HG02571 (cell line): Measurements from ENCODE around the gene GKN2.

Source experiments
- ATAC-seq: cut with Tn5 transposase; IDR thresholded peaks from one replicate; pipeline ENCODE4 v1.9.1; 2021; ENCODE audit warnings: mild to moderate bottlenecking, moderate library complexity; ENCODE audit not compliant: unreplicated experiment

The GKN2 gene, protein sequence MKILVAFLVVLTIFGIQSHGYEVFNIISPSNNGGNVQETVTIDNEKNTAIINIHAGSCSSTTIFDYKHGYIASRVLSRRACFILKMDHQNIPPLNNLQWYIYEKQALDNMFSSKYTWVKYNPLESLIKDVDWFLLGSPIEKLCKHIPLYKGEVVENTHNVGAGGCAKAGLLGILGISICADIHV

DNA sequence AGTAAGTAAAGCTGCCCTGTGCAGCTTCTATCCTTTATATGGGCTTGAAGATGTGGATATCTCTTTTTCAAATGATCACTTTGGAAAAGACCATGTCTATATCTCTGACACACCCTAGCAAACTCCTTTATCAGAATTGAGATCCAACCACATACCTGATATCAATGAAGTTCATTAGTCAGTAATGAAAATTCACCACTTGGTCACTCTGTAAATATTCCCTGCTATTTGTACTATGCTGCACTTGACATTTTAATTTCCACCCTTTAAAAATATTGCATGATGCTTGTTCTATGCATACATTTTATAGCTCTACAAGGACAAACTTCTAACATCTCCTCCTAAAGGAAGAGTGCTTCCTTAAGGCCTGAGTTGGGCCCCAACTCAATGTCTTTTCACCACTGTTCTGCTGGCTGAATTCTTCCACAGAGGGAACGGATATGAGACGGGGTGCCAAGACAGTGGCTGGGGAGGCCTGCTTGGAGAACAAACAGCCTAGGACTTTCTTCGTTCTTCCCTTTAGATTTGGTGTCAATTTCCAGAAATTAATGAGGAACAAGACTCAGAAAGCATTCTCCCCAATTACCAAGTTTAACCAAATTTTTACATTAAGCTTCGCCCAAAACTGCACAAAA, at the start of gene GKN2:
Gene GKN2, minus strand, starts transcription at position 7 of the 635 bp plus-strand sequence. CDS start 32 bp downstream, outside the sequence.
- ATAC-seq = no peak

DNA sequence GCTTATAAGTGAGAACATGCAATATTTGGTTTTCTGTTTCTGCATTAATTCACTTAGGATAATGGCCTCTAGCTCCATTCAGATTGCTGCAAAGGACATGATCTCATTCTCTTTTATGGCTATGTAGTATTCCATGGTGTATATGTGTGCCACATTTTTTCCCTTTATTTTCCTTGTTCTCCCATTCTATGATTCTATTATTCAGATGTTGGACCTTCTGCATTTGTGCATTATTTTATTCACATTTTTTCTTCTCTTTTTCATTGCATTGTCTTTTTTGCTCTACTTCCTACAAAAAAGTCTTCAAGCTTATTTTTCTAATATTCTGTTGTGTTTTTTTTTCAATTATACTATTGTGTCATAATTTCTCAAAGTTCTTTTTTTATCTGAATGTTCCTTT, 49.2 kb upstream of the GKN2 start:
- ATAC-seq = no peak

DNA sequence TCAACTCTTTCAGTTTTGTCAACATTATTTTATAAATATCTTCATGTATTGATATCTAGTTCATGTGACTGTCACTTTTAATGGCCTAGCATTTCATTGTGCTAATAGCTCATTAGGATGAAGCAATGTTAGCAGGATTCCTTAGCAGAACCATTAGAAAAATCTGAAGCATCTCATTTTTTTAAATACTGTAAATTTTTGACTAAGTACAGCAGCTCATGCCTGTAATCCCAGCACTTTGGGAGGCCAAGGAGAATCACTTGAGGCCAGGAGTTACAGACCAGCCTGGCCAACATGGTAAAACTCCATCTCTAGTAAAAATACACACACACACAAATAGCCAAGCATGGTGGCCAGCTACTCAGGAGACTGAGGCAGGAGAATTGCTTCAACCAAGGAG, 44.7 kb upstream of the GKN2 start:
- no peak for ATAC-seq

DNA sequence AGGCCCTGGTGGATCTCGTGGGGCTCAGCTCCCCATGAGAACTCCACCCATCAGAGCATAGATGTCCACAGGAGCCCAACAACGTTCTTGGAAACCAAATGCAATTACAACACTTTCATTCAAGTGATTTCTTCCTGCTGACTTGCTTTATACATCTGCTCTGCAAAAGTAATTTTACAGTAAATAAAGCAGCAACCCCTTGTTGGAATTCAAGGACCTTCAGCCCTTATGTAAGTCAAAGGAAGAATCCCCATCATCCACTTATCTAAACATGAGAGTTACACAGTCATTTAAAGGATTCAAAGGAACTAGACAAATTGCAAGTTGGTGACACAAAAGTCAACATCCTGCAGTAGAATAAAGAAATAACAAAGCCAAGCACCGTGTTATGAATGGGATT, 43.2 kb upstream of the GKN2 start:
- ATAC-seq = no peak

DNA sequence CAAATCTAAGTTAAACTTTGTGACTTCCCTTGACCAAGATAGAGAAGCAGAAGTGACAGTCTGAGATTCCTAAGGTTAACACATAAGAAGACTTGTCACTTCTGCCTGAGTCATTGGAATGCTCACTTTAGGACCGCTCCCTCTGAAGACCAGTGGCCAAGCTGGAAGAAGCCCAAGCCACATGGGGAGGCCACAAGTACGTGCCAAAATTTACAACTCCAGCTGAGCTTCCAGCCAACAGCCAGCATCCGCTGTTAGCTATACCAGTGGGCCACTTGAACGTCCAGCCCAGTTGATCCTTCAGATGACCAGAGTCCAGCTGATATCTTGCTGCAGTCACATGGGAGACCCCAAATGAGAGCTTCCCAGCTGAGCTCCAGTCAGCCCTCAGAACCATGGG, 42.2 kb upstream of the GKN2 start:
- ATAC-seq = no peak

DNA sequence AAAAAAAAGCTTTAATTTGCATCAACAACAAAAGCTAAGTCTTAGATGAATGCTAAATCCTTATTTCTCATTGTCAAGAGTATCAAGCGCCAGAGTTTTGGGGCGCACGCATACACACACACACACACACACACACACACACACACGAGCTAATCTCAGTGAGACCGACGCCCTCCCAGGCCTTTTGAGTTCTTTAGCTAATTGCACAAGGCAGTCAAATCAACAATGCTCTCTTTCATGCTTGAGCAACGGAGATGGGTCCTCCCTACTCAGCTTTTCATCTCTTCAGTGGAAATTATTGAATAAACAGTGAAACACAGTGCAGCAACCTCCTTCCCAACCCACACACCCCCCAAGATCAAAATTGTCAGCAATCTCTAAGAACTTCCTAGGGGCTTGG, 41.0 kb upstream of the GKN2 start:
- ATAC-seq = no peak

DNA sequence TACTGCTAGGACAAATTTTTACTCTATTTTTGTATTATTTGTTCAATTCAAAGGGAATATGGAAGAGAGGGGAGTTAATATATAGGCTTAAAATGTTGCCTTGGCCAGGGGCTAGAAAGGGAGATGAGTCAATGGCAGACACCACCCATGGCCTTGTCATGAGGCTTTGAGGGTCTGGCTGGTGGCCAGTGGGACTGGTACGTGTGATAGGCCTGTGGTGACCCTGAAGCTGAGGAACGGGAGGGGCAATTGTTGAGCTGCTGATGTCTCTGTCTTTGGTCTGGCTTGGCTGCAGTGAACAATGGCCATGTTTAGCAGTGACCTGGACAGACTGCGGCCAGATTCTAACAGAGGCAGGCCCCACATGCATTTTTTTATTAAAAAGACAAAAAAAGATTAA, 40.2 kb upstream of the GKN2 start:
- no peak for ATAC-seq

DNA sequence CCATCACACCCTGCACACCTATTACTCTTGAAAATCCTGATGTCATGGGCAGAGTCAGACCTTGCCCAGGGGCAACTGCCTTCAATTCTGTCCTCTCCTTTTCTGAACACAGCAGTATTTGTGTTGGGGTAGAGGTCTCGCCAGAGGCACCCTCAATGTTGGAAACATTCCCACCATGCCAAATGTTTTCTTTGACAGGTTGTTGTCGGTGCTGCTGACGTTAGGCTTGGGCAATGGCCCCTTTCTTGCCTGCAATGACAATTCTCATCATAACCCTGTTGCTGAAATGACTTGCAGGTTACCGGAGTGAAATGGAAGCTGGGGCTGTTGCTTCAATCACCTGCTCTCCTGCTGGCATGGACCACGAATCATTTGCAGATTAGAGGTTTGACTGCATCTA, 39.6 kb upstream of the GKN2 start:
- no peak for ATAC-seq

DNA sequence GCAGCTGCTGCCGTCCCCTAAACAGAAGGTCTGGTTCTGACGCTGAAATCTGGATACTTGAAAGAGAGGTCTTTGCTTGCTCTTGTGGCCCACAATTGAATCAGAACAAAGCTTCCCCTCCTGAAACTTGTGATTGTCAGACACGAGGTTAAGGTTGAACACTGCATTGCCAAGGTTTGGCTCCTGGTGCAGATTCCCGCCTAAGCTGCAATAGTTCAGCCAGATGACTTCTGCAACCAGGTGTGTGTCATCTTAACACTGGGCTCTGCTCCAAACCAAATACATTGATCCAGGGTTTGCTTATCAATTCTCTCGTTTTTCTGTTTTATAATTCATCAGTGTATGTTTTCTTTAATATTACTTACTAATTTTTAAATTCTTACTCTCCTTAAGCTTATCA, 36.3 kb upstream of the GKN2 start:
- no peak for ATAC-seq

DNA sequence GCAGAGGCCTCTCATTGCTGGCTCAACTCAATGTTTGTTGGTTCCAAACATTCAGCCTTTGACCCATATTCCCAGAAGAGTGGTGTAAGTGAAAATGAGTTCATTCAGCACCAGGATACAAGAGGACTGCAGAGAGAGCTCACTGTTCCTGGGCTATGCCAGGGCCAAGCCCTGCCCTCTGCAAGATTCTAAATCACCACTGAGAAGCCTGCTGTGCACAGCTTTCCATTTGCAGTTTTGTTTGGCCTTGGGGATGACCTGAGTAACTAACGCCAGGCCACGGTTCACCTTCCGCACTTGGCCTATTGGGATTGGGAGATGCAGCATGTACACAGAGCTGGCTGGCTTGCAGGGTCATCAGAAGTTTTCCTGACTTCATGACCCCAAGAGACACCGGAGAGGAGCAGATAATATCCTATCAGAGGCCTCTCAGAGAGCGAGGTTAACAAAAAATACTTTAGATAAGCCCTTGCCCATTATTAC, 34.4 kb upstream of the GKN2 start:
- no peak for ATAC-seq

DNA sequence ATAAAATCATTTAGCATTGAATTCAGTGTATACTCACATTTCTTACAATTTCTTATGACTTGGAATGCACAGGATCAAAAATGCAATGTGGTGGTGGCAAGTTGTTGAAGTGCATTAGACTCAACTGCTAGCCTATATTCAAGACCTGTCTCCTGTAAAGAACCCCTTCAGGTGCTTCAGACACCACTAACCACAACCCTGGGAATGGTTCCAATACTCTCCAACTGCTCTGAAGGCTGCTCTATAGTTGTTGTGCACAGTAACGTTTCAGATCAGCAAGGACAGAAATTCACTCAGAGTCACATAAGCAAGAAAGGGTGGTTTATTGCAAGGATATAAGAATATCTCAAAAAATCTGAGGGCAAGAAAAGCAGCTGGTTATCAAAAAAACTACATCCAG, 28.3 kb upstream of the GKN2 start:
- ATAC-seq = no peak

DNA sequence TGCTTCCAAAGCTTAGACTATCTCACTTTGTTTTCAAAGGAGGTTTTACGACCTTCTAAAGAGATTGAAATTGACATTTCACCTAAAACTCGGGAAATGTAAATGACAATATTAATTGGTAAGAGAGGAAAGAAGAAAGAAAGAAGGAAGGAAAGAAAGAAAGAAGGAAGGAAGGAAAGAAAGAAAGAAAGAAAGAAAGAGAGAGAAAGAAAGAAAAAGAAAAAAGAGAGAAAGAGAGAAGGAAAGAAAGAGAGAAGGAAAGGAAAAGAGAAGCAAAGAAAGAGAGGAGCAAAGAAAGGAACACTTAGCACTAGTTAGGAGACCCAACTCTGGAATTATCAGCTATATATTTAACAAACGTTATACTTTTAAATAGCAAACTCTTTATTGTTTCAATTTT, 25.4 kb upstream of the GKN2 start:
- no peak for ATAC-seq

DNA sequence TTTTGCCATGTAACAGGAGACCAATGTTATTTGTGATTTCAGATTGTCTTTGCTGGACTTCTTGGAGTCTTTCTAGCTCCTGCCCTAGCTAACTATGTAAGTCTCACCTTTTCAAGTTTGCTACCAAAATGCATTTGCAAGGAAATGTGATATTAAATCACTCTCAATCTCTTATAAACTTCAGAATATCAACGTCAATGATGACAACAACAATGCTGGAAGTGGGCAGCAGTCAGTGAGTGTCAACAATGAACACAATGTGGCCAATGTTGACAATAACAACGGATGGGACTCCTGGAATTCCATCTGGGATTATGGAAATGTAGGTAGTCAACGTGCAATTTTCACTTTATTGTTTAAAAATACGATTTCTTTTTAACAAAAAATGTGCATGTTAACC, 24.8 kb upstream of the GKN2 start:
- ATAC-seq = no peak

DNA sequence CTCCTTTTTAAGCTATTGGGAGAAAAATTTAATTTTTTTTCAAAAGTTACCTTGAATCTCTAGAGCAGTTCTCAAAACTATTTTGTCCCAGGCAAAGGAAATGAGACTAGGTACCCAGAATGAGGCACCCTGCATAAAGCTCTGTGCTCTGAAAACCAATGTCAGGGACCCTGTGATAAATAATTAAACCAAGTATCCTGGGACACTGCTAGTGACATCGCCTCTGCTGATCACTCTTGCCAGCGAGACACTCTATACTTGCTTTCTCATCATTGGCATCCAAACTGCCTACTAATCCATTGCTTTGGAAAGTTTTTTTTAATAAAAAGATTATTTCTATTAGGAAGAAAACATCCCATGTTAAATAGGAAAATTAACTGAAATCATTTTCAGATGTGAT, 23.2 kb upstream of the GKN2 start:
- no peak for ATAC-seq

DNA sequence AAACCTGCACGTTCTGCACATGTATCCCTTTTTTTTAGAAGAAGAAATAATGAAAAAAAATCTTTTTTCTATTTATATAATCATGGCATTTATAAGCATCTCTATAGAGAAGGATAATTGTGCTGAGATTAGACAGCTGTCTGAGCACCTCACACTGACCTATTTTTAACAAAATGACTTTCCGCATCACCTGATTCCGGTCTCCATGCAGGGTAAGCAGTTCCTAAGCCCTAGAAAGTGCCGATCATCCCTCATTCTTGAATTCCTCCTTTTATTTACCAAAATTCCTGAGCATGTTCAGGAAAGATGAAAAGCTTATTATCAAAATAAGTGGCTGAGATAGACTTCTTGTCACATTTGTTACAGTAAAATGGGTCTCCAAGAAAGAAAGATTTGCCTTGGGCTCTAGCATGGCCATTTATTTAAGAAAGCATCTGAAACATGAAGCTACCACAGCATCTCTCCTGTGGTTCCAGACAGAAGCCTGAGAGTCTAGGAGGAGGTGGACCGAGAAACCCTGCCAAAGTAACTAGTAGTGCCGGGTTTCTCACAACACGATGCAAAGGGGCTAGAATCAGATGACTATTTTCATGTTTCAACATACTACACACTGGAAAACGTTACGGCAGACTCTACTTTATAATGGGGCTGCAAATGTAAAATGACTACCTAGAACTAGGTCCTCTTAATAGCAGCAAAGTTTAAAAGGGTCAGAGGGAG, 22.4 kb upstream of the GKN2 start:
- ATAC-seq = no peak

DNA sequence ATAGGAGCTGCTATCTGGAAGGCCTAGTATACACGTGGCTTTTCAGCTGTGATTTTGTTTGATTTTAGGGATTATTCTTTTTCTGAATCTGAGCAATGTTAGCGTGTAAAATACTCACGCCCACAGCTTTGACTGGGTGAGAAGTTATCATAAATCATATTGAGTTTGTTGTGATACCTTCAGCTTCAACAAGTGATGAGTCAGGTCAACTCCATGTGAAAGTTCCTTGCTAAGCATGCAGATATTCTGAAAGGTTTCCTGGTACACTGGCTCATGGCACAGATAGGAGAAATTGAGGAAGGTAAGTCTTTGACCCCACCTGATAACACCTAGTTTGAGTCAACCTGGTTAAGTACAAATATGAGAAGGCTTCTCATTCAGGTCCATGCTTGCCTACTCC, 21.6 kb upstream of the GKN2 start, which contains the start of gene GKN1:
Gene GKN1, plus strand, starts transcription at position 386 of the 400 bp plus-strand sequence. CDS start 42 bp downstream, outside the sequence.
- no peak for ATAC-seq

DNA sequence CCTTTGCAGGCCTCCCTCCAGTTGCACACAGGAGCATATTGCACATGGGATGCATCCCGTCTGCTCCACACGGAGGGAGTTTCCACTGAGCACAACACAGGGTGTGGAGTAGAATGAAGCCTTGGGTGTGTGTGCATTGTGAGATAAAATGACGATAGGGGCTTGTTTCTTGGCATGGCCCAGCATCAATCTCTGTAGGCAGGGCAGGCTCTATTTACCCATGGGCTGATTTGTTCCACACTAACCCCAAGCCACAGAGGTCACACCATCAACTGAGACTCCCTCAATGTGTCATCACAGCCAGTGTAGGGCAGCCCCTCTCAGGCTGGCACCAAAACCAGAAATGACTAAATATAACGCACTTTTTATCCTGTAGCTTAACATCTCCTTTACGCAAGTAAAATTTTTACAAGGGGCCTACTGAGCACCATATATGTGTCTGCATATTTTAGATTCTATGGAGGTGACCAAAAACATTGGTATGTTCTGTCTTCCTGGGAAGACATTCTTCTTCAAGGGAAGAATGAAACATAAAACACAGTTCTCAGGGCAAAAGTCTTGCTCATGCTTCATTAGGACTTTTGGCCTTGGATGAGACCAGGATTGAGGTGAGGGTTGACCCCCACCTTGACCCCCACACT, 19.0 kb upstream of the GKN2 start:
- ATAC-seq = no peak

DNA sequence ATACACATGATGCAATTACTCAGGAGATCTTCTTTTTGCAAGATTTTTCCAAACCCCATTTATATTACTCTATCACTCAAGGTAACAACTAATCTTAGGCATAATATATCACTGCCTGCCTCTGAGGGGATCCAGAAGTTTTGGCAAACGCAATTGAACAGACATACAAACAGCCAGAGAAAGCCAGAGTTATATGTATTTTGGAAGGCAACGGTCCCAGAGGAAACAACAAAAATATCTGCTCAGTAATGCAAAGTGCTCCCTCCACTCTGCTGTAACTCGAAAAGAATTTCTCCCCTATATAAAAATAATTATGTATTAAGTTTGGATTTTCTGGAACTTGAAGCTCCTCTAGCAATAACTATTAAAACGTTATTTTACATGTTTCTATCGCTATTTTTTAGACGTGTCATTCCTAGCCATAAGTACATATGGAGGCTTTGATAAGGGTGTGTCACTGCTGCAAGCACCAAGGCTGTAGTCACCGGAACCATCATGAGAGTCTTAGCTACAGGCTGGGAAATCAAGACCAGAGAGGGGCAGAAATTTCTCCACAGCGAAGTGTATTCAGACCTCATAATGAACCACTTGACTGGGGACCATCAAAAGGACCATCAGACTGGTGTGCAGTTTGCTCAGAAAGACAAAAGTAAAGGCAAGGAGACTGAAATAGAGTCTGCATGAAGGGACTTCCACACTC, 18.0 kb upstream of the GKN2 start:
- no peak for ATAC-seq

DNA sequence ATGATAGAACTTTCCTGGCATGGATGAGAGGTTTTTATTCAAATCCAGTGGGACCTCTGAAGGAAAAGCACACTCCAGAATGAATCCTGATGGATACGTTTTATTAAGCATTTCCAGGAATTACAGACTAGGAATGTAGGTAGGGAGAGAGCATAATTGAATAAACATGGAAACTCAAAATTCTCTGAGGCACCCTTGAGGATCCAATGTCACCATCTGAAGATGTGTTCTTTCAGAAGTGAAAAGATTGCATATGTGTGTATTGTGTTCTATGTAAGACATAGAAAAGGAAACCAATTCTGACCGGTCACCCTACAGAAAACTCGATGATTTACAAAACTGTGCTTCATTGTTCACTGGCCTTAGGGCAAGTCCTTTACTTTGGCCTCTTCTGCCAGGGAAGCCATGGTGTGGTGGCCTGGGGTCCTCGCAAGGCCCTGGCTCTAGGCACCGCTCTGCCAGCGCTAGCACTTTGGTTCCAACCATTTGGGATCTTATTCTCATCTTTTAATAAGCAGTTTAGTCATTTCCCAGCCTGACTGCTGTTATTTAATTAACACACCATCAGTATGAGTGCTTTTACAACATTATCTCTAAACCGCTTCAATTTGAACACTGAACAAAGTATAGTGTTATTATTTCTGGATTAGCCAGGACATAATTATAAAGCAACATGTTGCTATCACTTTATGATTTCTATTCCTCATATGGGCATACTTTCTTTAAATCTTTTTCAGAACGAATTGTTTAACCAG, 17.2 kb upstream of the GKN2 start:
- ATAC-seq = no peak

DNA sequence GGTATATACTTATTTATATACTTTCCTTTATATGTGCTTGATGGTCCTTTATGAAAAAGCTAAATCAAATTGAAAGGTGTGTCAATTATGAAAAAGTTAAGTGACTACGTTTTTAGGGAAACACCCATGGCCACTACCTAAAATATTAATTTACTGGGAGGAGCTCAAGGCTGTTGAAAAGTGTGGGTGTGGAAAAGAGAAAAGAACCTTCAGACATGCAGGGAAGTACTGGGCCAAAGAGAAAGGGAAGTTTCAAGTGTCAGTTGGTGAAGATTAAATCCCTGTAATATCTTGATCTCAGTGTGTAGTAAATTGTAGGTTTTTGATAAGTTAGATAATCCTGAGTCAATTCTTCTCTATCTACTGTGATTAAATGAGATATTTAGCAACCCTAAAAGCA, 15.5 kb upstream of the GKN2 start:
- no peak for ATAC-seq
